Panc1 (cell line): ENCODE results near the gene ADARB2.

Source experiments
- POLR2AphosphoS5 ChIP-seq: IDR thresholded peaks from 2 replicates; pipeline ENCODE4 v1.6.1; 2012; ENCODE audit warnings: mild to moderate bottlenecking, low read depth, low read length, moderate library complexity
- SIN3A ChIP-seq: IDR thresholded peaks from 2 replicates; pipeline ENCODE4 v1.6.1; 2012; ENCODE audit warnings: low read depth, mild to moderate bottlenecking, low read length, moderate library complexity, borderline replicate concordance; ENCODE audit not compliant: insufficient read depth
- TF ChIP-seq, protein P1 (sequence below): fragments of 450-650 bp; IDR thresholded peaks from 2 replicates; pipeline ENCODE4 v1.5.1; 2017; ENCODE audit warnings: mild to moderate bottlenecking
- TF ChIP-seq, protein P2 (sequence below), 2 experiments: IDR thresholded peaks; 2 replicates each; pipeline ENCODE4 v1.6.1; 2011 to 2012; ENCODE audit warnings: low read depth in 2 of 2, control low read depth in 1 of 2, low read length in 1 of 2, mild to moderate bottlenecking in 1 of 2, moderate library complexity in 1 of 2; ENCODE audit not compliant: insufficient read depth in 1 of 2

- TF ChIP-seq, protein P1, sequence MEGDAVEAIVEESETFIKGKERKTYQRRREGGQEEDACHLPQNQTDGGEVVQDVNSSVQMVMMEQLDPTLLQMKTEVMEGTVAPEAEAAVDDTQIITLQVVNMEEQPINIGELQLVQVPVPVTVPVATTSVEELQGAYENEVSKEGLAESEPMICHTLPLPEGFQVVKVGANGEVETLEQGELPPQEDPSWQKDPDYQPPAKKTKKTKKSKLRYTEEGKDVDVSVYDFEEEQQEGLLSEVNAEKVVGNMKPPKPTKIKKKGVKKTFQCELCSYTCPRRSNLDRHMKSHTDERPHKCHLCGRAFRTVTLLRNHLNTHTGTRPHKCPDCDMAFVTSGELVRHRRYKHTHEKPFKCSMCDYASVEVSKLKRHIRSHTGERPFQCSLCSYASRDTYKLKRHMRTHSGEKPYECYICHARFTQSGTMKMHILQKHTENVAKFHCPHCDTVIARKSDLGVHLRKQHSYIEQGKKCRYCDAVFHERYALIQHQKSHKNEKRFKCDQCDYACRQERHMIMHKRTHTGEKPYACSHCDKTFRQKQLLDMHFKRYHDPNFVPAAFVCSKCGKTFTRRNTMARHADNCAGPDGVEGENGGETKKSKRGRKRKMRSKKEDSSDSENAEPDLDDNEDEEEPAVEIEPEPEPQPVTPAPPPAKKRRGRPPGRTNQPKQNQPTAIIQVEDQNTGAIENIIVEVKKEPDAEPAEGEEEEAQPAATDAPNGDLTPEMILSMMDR, result no peak
- no peak for TF ChIP-seq SIN3A
- TF ChIP-seq POLR2AphosphoS5, result no peak
- TF ChIP-seq, protein P2, sequence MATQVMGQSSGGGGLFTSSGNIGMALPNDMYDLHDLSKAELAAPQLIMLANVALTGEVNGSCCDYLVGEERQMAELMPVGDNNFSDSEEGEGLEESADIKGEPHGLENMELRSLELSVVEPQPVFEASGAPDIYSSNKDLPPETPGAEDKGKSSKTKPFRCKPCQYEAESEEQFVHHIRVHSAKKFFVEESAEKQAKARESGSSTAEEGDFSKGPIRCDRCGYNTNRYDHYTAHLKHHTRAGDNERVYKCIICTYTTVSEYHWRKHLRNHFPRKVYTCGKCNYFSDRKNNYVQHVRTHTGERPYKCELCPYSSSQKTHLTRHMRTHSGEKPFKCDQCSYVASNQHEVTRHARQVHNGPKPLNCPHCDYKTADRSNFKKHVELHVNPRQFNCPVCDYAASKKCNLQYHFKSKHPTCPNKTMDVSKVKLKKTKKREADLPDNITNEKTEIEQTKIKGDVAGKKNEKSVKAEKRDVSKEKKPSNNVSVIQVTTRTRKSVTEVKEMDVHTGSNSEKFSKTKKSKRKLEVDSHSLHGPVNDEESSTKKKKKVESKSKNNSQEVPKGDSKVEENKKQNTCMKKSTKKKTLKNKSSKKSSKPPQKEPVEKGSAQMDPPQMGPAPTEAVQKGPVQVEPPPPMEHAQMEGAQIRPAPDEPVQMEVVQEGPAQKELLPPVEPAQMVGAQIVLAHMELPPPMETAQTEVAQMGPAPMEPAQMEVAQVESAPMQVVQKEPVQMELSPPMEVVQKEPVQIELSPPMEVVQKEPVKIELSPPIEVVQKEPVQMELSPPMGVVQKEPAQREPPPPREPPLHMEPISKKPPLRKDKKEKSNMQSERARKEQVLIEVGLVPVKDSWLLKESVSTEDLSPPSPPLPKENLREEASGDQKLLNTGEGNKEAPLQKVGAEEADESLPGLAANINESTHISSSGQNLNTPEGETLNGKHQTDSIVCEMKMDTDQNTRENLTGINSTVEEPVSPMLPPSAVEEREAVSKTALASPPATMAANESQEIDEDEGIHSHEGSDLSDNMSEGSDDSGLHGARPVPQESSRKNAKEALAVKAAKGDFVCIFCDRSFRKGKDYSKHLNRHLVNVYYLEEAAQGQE (IDR thresholded peaks at IDR 0.05; ENCODE audit: insufficient read depth in 1 of 2, low read depth in 2 of 2, low read length in 1 of 2), result no peak
Measured at GRCh38 chr10:1534820-1535219, 202.5 kb downstream of the ADARB2 start.
